ENCODE data around the gene TRPM7. TPM values are rescaled to one million over a fixed set of nuclear protein-coding genes. Genes with fewer than 3 reads are reported as not detected.

TRPM7 gene
- 10 to 100 TPM; 51.6 to 59.7 TPM for total RNA-seq
- 10 to 100 TPM; 17.6 to 22.7 TPM for polyA plus RNA-seq (ENCODE audit: insufficient read length in 2 of 2)
- long read RNA-seq, donor 1, result 0 reads
- long read RNA-seq, donor 2, result 0 reads
- long read RNA-seq, donor 3, result 0 reads
- long read RNA-seq, donor 4, result 0 reads

- Histone ChIP-seq H3K27ac (ENCODE audit: low read depth, low read length) (peak within 1 kb of the TSS; percentile 96), H3K9me3 (ENCODE audit: control insufficient read depth, insufficient read depth, low read length) (no peaks in the 10 kb centered on the region), H3K4me3 (ENCODE audit: low read depth, low read length) (peak within 1 kb of the TSS; percentile 98), H3K4me1 (ENCODE audit: control insufficient read depth, insufficient read depth, low read length) (peaks cover 10% of the 10 kb centered on the region), H3K36me3 (ENCODE audit: control insufficient read depth, insufficient read depth, low read length) (peaks cover 18% of the 10 kb centered on the region), H3K27me3 (ENCODE audit: control insufficient read depth, insufficient read depth, low read length) (no peaks in the 10 kb centered on the region)
- under 1% methylated on average over 78 of the region's 80 CpGs for WGBS (ENCODE audit: insufficient coverage)
- peak; percentile 80 to 97 (median 89) for DNase-seq (ENCODE audit: low read depth in 4 of 6, low spot score in 6 of 6)
These were observed at the start of gene TRPM7 for GRCh38 chr15:50686469-50687301. TRPM7 (minus strand) TSS chr15:50686797; CDS start chr15:50686533, 264 bp downstream.

GRCh38 chr15:50735156-50735555 lies 48.6 kb upstream of the TRPM7 start:
- Histone ChIP-seq H3K9me3 (ENCODE audit: control insufficient read depth, insufficient read depth, low read length) (no peaks in the 10 kb centered on the region), H3K27me3 (ENCODE audit: control insufficient read depth, insufficient read depth, low read length) (no peaks in the 10 kb centered on the region), H3K4me1 (ENCODE audit: control insufficient read depth, insufficient read depth, low read length) (no peaks in the 10 kb centered on the region), H3K4me3 (ENCODE audit: low read depth, low read length) (no peak overlapping the region), H3K36me3 (ENCODE audit: control insufficient read depth, insufficient read depth, low read length) (peaks cover 53% of the 10 kb centered on the region), H3K27ac (ENCODE audit: low read depth, low read length) (no peak overlapping the region)
- DNase-seq (ENCODE audit: low read depth in 4 of 6, low spot score in 6 of 6), result peak in 1 of 6 donors; percentile 1
- no CpG with 5 or more reads among the region's 4 CpGs for WGBS (ENCODE audit: insufficient coverage)

GRCh38 chr15:50726315-50726714 lies 39.7 kb upstream of the TRPM7 start:
- H3K4me1 ChIP-seq (ENCODE audit: control insufficient read depth, insufficient read depth, low read length), result no peaks in the 10 kb centered on the region
- no peak for DNase-seq (ENCODE audit: low read depth in 4 of 6, low spot score in 6 of 6)
- no peaks in the 10 kb centered on the region for H3K27me3 ChIP-seq (ENCODE audit: control insufficient read depth, insufficient read depth, low read length)
- peaks cover 33% of the 10 kb centered on the region for H3K36me3 ChIP-seq (ENCODE audit: control insufficient read depth, insufficient read depth, low read length)
- no peaks in the 10 kb centered on the region for H3K9me3 ChIP-seq (ENCODE audit: control insufficient read depth, insufficient read depth, low read length)
- no peak overlapping the region for H3K4me3 ChIP-seq (ENCODE audit: low read depth, low read length)
- no peak overlapping the region for H3K27ac ChIP-seq (ENCODE audit: low read depth, low read length)
- no CpG with 5 or more reads among the region's 1 CpG for WGBS (ENCODE audit: insufficient coverage)

GRCh38 chr15:50718700-50719125 lies 32.1 kb upstream of the TRPM7 start:
- Histone ChIP-seq H3K4me1 (ENCODE audit: control insufficient read depth, insufficient read depth, low read length) (no peaks in the 10 kb centered on the region), H3K36me3 (ENCODE audit: control insufficient read depth, insufficient read depth, low read length) (peaks cover 38% of the 10 kb centered on the region), H3K27ac (ENCODE audit: low read depth, low read length) (no peak overlapping the region), H3K27me3 (ENCODE audit: control insufficient read depth, insufficient read depth, low read length) (no peaks in the 10 kb centered on the region), H3K9me3 (ENCODE audit: control insufficient read depth, insufficient read depth, low read length) (no peaks in the 10 kb centered on the region), H3K4me3 (ENCODE audit: low read depth, low read length) (no peak overlapping the region)
- no CpG with 5 or more reads among the region's 1 CpG for WGBS (ENCODE audit: insufficient coverage)
- no peak for DNase-seq (ENCODE audit: low read depth in 4 of 6, low spot score in 6 of 6)

GRCh38 chr15:50712018-50712417 lies 25.4 kb upstream of the TRPM7 start:
- H3K4me1 ChIP-seq (ENCODE audit: control insufficient read depth, insufficient read depth, low read length), result no peaks in the 10 kb centered on the region
- no peak overlapping the region for H3K4me3 ChIP-seq (ENCODE audit: low read depth, low read length)
- H3K36me3 ChIP-seq (ENCODE audit: control insufficient read depth, insufficient read depth, low read length), result peaks cover 4% of the 10 kb centered on the region
- H3K27me3 ChIP-seq (ENCODE audit: control insufficient read depth, insufficient read depth, low read length), result no peaks in the 10 kb centered on the region
- no CpG with 5 or more reads among the region's 3 CpGs for WGBS (ENCODE audit: insufficient coverage)
- no peak overlapping the region for H3K27ac ChIP-seq (ENCODE audit: low read depth, low read length)
- DNase-seq (ENCODE audit: low read depth in 4 of 6, low spot score in 6 of 6), result no peak
- H3K9me3 ChIP-seq (ENCODE audit: control insufficient read depth, insufficient read depth, low read length), result no peaks in the 10 kb centered on the region

- no peaks in the 10 kb centered on the region for H3K9me3 ChIP-seq (ENCODE audit: control insufficient read depth, insufficient read depth, low read length)
- no peak overlapping the region for H3K27ac ChIP-seq (ENCODE audit: low read depth, low read length)
- H3K4me1 ChIP-seq (ENCODE audit: control insufficient read depth, insufficient read depth, low read length), result no peaks in the 10 kb centered on the region
- H3K4me3 ChIP-seq (ENCODE audit: low read depth, low read length), result no peak overlapping the region
- no peaks in the 10 kb centered on the region for H3K27me3 ChIP-seq (ENCODE audit: control insufficient read depth, insufficient read depth, low read length)
- no peak for DNase-seq (ENCODE audit: low read depth in 4 of 6, low spot score in 6 of 6)
- H3K36me3 ChIP-seq (ENCODE audit: control insufficient read depth, insufficient read depth, low read length), result peaks cover 4% of the 10 kb centered on the region
These were observed 24.0 kb upstream of the TRPM7 start for GRCh38 chr15:50710585-50710984.

- Histone ChIP-seq H3K4me3 (ENCODE audit: low read depth, low read length) (no peak overlapping the region), H3K27ac (ENCODE audit: low read depth, low read length) (no peak overlapping the region), H3K9me3 (ENCODE audit: control insufficient read depth, insufficient read depth, low read length) (no peaks in the 10 kb centered on the region), H3K4me1 (ENCODE audit: control insufficient read depth, insufficient read depth, low read length) (no peaks in the 10 kb centered on the region), H3K27me3 (ENCODE audit: control insufficient read depth, insufficient read depth, low read length) (no peaks in the 10 kb centered on the region), H3K36me3 (ENCODE audit: control insufficient read depth, insufficient read depth, low read length) (peaks cover 8% of the 10 kb centered on the region)
- 88% methylated on average over 1 of the region's 3 CpGs for WGBS (ENCODE audit: insufficient coverage)
- DNase-seq (ENCODE audit: low read depth in 4 of 6, low spot score in 6 of 6), result no peak
These were observed 21.4 kb upstream of the TRPM7 start for GRCh38 chr15:50707878-50708427.

GRCh38 chr15:50702762-50703334 lies 16.3 kb upstream of the TRPM7 start:
- no CpG with 5 or more reads among the region's 1 CpG for WGBS (ENCODE audit: insufficient coverage)
- peaks cover 8% of the 10 kb centered on the region for H3K36me3 ChIP-seq (ENCODE audit: control insufficient read depth, insufficient read depth, low read length)
- H3K4me1 ChIP-seq (ENCODE audit: control insufficient read depth, insufficient read depth, low read length), result peaks cover 4% of the 10 kb centered on the region
- no peaks in the 10 kb centered on the region for H3K27me3 ChIP-seq (ENCODE audit: control insufficient read depth, insufficient read depth, low read length)
- H3K4me3 ChIP-seq (ENCODE audit: low read depth, low read length), result no peak overlapping the region
- no peak for DNase-seq (ENCODE audit: low read depth in 4 of 6, low spot score in 6 of 6)
- no peaks in the 10 kb centered on the region for H3K9me3 ChIP-seq (ENCODE audit: control insufficient read depth, insufficient read depth, low read length)
- H3K27ac ChIP-seq (ENCODE audit: low read depth, low read length), result no peak overlapping the region

- no peaks in the 10 kb centered on the region for H3K9me3 ChIP-seq (ENCODE audit: control insufficient read depth, insufficient read depth, low read length)
- DNase-seq (ENCODE audit: low read depth in 4 of 6, low spot score in 6 of 6), result no peak
- H3K27ac ChIP-seq (ENCODE audit: low read depth, low read length), result no peak overlapping the region
These were observed 11.5 kb upstream of the TRPM7 start for GRCh38 chr15:50698101-50698500.

More at GRCh38 chr15:50698101-50698500, 11.5 kb upstream of the TRPM7 start:
- H3K27me3 ChIP-seq (ENCODE audit: control insufficient read depth, insufficient read depth, low read length), result no peaks in the 10 kb centered on the region
- no peaks in the 10 kb centered on the region for H3K36me3 ChIP-seq (ENCODE audit: control insufficient read depth, insufficient read depth, low read length)
- H3K4me1 ChIP-seq (ENCODE audit: control insufficient read depth, insufficient read depth, low read length), result peaks cover 4% of the 10 kb centered on the region
- H3K4me3 ChIP-seq (ENCODE audit: low read depth, low read length), result no peak overlapping the region
- WGBS (ENCODE audit: insufficient coverage), result no CpG with 5 or more reads among the region's 8 CpGs
